Measurements from ENCODE around the gene FAU.
A peak's percentile ranks its signal among the peaks of the same experiment; 100 is the strongest.

FAU gene

GRCh38 chr11:65107078-65107477, 14.9 kb downstream of the FAU start:
- no peak for DNase-seq

- DNase-seq: no peak
Observed at GRCh38 chr11:65104628-65105027, 17.3 kb downstream of the FAU start.

GRCh38 chr11:65103476-65103875, 18.5 kb downstream of the FAU start:
- no peak for DNase-seq

- no peak for DNase-seq
Observed at GRCh38 chr11:65102142-65103095, 19.5 kb downstream of the FAU start.

GRCh38 chr11:65100674-65101350, 21.1 kb downstream of the FAU start:
- no peak for DNase-seq

- no peak for DNase-seq
Observed at GRCh38 chr11:65096926-65097325, 25.0 kb downstream of the FAU start.

GRCh38 chr11:65095974-65096806, 25.7 kb downstream of the FAU start, which contains the start of gene VPS51:
Gene VPS51 (plus strand): TSS chr11:65096214. CDS start chr11:65096251, 37 bp downstream.
- peak; percentile 91 for DNase-seq

GRCh38 chr11:65095427-65095826, 26.5 kb downstream of the FAU start:
- DNase-seq: no peak

- DNase-seq: no peak
Observed at GRCh38 chr11:65090628-65091027, 31.3 kb downstream of the FAU start.

GRCh38 chr11:65089621-65090020, 32.3 kb downstream of the FAU start:
- DNase-seq: no peak

- no peak for DNase-seq
Observed at GRCh38 chr11:65087827-65088226, 34.1 kb downstream of the FAU start.

GRCh38 chr11:65087216-65087615, 34.7 kb downstream of the FAU start:
- DNase-seq: no peak

- no peak for DNase-seq
Observed at GRCh38 chr11:65086809-65087208, 35.1 kb downstream of the FAU start.

GRCh38 chr11:65085446-65085845, 36.5 kb downstream of the FAU start:
- no peak for DNase-seq

GRCh38 chr11:65084598-65085375, 37.1 kb downstream of the FAU start:
- no peak for DNase-seq

- peak; percentile 99 for DNase-seq
Observed at GRCh38 chr11:65083834-65084597, 37.9 kb downstream of the FAU start, which contains the start of the genes CDCA5 and ZFPL1. Gene CDCA5 (minus strand): TSS chr11:65084040. CDS start chr11:65083978, 62 bp downstream. Gene ZFPL1 (plus strand): TSS chr11:65084222. CDS start chr11:65084699, 477 bp downstream.

GRCh38 chr11:65083134-65083833, 38.6 kb downstream of the FAU start:
- DNase-seq: no peak

- no peak for DNase-seq
Observed at GRCh38 chr11:65078786-65079342, 43.1 kb downstream of the FAU start.

GRCh38 chr11:65078151-65078550, 43.8 kb downstream of the FAU start:
- DNase-seq: peak; percentile 78

- DNase-seq: no peak
Observed at GRCh38 chr11:65077451-65077850, 44.5 kb downstream of the FAU start.
